H9 (cell line): ENCODE measurements around the gene RAB3C. TPM values are rescaled to one million over a fixed set of nuclear protein-coding genes. Genes with fewer than 3 reads are reported as not detected.

Experiments used
- DNase-seq: peaks from one replicate; pipeline ENCODE4 v3.0.0-alpha.2; 2017
- H2AFZ ChIP-seq: one replicate; pipeline ENCODE4 v1.6.1; 2013; ENCODE audit warnings: mild to moderate bottlenecking, low read length, control low read depth, moderate library complexity
- H2AK5ac ChIP-seq: 2 replicates; pipeline ENCODE4 v1.6.1; 2013; ENCODE audit warnings: low read length, control low read depth, mixed read lengths; ENCODE audit not compliant: insufficient read length
- H2BK120ac ChIP-seq: one replicate; pipeline ENCODE4 v1.6.1; 2013; ENCODE audit warnings: low read depth, mild to moderate bottlenecking, low read length, control low read depth, inconsistent platforms; ENCODE audit not compliant: poor library complexity, severe bottlenecking
- H2BK12ac ChIP-seq: 2 replicates; pipeline ENCODE4 v1.6.1; 2013; ENCODE audit warnings: low read length, control low read depth, mixed read lengths, low read depth; ENCODE audit not compliant: insufficient read length
- H2BK15ac ChIP-seq: 2 replicates; pipeline ENCODE4 v1.6.1; 2013; ENCODE audit warnings: low read depth, low read length, control low read depth
- H2BK20ac ChIP-seq: one replicate; pipeline ENCODE4 v1.6.1; 2013; ENCODE audit warnings: low read depth, mild to moderate bottlenecking, low read length, control low read depth, inconsistent platforms; ENCODE audit not compliant: poor library complexity, severe bottlenecking
- H2BK5ac ChIP-seq: 2 replicates; pipeline ENCODE4 v1.6.1; 2013; ENCODE audit warnings: low read length, control low read depth, mixed read lengths; ENCODE audit not compliant: insufficient read length
- H3K14ac ChIP-seq: 2 replicates; pipeline ENCODE4 v1.6.1; 2013; ENCODE audit warnings: low read length, control low read depth; ENCODE audit not compliant: insufficient read depth
- H3K18ac ChIP-seq: 2 replicates; pipeline ENCODE4 v1.6.1; 2013; ENCODE audit warnings: low read depth, mild to moderate bottlenecking, mixed read lengths, low read length, control low read depth; ENCODE audit not compliant: insufficient read length
- H3K23ac ChIP-seq: 2 replicates; pipeline ENCODE4 v1.6.1; 2013; ENCODE audit warnings: low read length, control low read depth, mixed read lengths, low read depth; ENCODE audit not compliant: insufficient read length
- H3K23me2 ChIP-seq: 2 replicates; pipeline ENCODE4 v1.6.1; 2013; ENCODE audit warnings: low read depth, mild to moderate bottlenecking, mixed read lengths, low read length, control low read depth; ENCODE audit not compliant: insufficient read length, poor library complexity, severe bottlenecking
- H3K27ac ChIP-seq: 2 replicates; pipeline ENCODE4 v1.5.1; 2013; ENCODE audit warnings: low read length, control low read depth, mixed read lengths, low read depth; ENCODE audit not compliant: insufficient read length
- H3K27me3 ChIP-seq: 2 replicates; pipeline ENCODE4 v1.6.1; 2013; ENCODE audit warnings: low read length, control low read depth, inconsistent platforms; ENCODE audit not compliant: insufficient read depth
- H3K4ac ChIP-seq: 2 replicates; pipeline ENCODE4 v1.6.1; 2013; ENCODE audit warnings: low read depth, mild to moderate bottlenecking, control low read depth, inconsistent platforms, low read length, moderate library complexity
- H3K4me1 ChIP-seq: 2 replicates; pipeline ENCODE4 v1.6.1; 2013; ENCODE audit warnings: low read length, control low read depth, inconsistent platforms; ENCODE audit not compliant: insufficient read depth
- H3K4me2 ChIP-seq: 2 replicates; pipeline ENCODE4 v1.6.1; 2013; ENCODE audit warnings: low read length, control low read depth, mixed read lengths; ENCODE audit not compliant: insufficient read length, insufficient read depth
- H3K56ac ChIP-seq: 2 replicates; pipeline ENCODE4 v1.6.1; 2013; ENCODE audit warnings: low read depth, mild to moderate bottlenecking, mixed read lengths, low read length, control low read depth; ENCODE audit not compliant: insufficient read length
- H3K79me1 ChIP-seq: 2 replicates; pipeline ENCODE4 v1.6.1; 2013; ENCODE audit warnings: low read depth, mild to moderate bottlenecking, moderate library complexity, low read length, control low read depth, inconsistent platforms; ENCODE audit not compliant: insufficient read depth, poor library complexity, severe bottlenecking
- H3K79me2 ChIP-seq: 2 replicates; pipeline ENCODE4 v1.6.1; 2013; ENCODE audit warnings: low read length, control low read depth, inconsistent platforms; ENCODE audit not compliant: insufficient read depth
- H3K9ac ChIP-seq: 2 replicates; pipeline ENCODE4 v1.6.1; 2013; ENCODE audit warnings: low read length, control low read depth, mixed read lengths; ENCODE audit not compliant: insufficient read length; ENCODE audit errors: extremely low read depth
- H3K9me3 ChIP-seq: one replicate; pipeline ENCODE4 v1.6.1; 2013; ENCODE audit warnings: low read depth, low read length, inconsistent platforms; ENCODE audit not compliant: control insufficient read depth
- H3T11ph ChIP-seq: one replicate; pipeline ENCODE4 v1.6.1; 2013; ENCODE audit warnings: mild to moderate bottlenecking, low read length, control low read depth, inconsistent platforms
- H4K20me1 ChIP-seq: one replicate; pipeline ENCODE4 v1.6.1; 2013; ENCODE audit not compliant: control insufficient read depth, insufficient read length, insufficient read depth
- H4K5ac ChIP-seq: 2 replicates; pipeline ENCODE4 v1.6.1; 2013; ENCODE audit warnings: low read depth, mild to moderate bottlenecking, mixed read lengths, low read length, control low read depth; ENCODE audit not compliant: insufficient read length
- H4K8ac ChIP-seq: replicated peaks from 2 replicates; pipeline ENCODE4 v1.6.1; 2013; ENCODE audit warnings: low read length, control low read depth, mixed read lengths, low read depth; ENCODE audit not compliant: insufficient read length
- H4K91ac ChIP-seq: 2 replicates; pipeline ENCODE4 v1.6.1; 2013; ENCODE audit warnings: low read depth, mild to moderate bottlenecking, moderate library complexity, mixed read lengths, low read length, control low read depth; ENCODE audit not compliant: insufficient read length
- H3K27ac Mint-ChIP-seq, 3 experiments: 2 replicates in 2 of 3; 3 replicates in 1 of 3; pipeline ENCODE4 v1.8.0; 2020 to 2021; ENCODE audit warnings: mixed read lengths in 3 of 3, mild to moderate bottlenecking in 1 of 3, moderate library complexity in 1 of 3
- H3K27me3 Mint-ChIP-seq: 2 replicates; pipeline ENCODE4 v1.8.0; 2021; ENCODE audit warnings: low read depth, mild to moderate bottlenecking, moderate library complexity, mixed read lengths
- H3K36me3 Mint-ChIP-seq, 3 experiments: 2 replicates in 2 of 3; 3 replicates in 1 of 3; pipeline ENCODE4 v1.8.0; 2020 to 2021; ENCODE audit warnings: low read depth in 3 of 3, mixed read lengths in 3 of 3; ENCODE audit not compliant: insufficient read depth in 1 of 3
- H3K4me1 Mint-ChIP-seq, 2 experiments: 2 replicates each; pipeline ENCODE4 v1.8.0; 2020; ENCODE audit warnings: mixed read lengths in 2 of 2
- H3K4me3 Mint-ChIP-seq, 2 experiments: 2 replicates in 1 of 2; 3 replicates in 1 of 2; pipeline ENCODE4 v1.8.0; 2020 to 2021; ENCODE audit warnings: mild to moderate bottlenecking in 2 of 2, mixed read lengths in 2 of 2, moderate library complexity in 1 of 2
- H3K9me3 Mint-ChIP-seq, 2 experiments: 2 replicates in 1 of 2; 3 replicates in 1 of 2; pipeline ENCODE4 v1.8.0; 2020; ENCODE audit warnings: mild to moderate bottlenecking in 2 of 2, mixed read lengths in 2 of 2, moderate library complexity in 1 of 2
- WGBS: extraction: QIAGEN DNeasy Blood & Tissue Kit; methylation state at CpG from one replicate; pipeline ENCODE4 v1.1.7; 2013; ENCODE audit warnings: missing lambda C conversion rate, low lambda C conversion rate, mixed read lengths; ENCODE audit not compliant: insufficient read length; ENCODE audit errors: extremely low coverage; 5-methylcytosine and 5-hydroxymethylcytosine counted together
- total RNA-seq: library from RNA; stranded (reverse); gene quantifications from 2 replicates; pipeline ENCODE4 v1.2.1, GENCODE V29; 2021
- TF ChIP-seq, protein P1 (sequence below): fragments of 200-600 bp; sonication (generic); conservative IDR thresholded peaks from 3 replicates; pipeline ENCODE4 v1.8.0; 2021; ENCODE audit warnings: antibody characterized with exemption, mild to moderate bottlenecking

The RAB3C gene
- total RNA-seq, 1 experiment from 2014 or later = 16.3 TPM

DNA sequence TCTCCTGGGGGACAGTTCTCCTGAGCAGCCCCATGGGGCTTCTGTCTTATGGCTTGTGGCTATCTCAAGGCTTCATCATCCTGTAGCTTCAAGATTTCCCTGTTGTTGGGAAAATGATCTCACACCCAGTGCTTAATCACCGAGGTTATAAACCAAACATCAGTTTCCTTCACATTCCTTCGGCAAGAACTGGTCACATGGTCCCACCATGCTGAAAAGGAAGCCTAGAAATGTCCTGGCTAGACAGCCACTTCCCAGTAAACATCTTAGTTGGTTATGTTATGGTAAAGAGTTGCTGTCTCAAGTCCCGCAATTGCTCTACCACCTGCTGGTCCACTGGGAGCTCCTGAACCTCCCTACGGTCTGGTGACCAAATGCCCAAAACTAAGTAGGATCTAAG, 66.0 kb downstream of the RAB3C start:
- H3T11ph ChIP-seq = no peak overlapping the region
- peaks cover 3 to 4% of the 10 kb centered on the region in 2 experiments; a peak in 2 of 4 replicates for H3K4me1 Mint-ChIP-seq
- TF ChIP-seq, protein P1, sequence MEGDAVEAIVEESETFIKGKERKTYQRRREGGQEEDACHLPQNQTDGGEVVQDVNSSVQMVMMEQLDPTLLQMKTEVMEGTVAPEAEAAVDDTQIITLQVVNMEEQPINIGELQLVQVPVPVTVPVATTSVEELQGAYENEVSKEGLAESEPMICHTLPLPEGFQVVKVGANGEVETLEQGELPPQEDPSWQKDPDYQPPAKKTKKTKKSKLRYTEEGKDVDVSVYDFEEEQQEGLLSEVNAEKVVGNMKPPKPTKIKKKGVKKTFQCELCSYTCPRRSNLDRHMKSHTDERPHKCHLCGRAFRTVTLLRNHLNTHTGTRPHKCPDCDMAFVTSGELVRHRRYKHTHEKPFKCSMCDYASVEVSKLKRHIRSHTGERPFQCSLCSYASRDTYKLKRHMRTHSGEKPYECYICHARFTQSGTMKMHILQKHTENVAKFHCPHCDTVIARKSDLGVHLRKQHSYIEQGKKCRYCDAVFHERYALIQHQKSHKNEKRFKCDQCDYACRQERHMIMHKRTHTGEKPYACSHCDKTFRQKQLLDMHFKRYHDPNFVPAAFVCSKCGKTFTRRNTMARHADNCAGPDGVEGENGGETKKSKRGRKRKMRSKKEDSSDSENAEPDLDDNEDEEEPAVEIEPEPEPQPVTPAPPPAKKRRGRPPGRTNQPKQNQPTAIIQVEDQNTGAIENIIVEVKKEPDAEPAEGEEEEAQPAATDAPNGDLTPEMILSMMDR = no peak
- no peak overlapping the region for H2BK120ac ChIP-seq
- no peak overlapping the region for H2AK5ac ChIP-seq
- H3K9me3 Mint-ChIP-seq = no peaks in the 10 kb centered on the region
- H2BK15ac ChIP-seq = no peak overlapping the region
- no peaks in the 10 kb centered on the region for H3K4me1 ChIP-seq
- no peaks in the 10 kb centered on the region for H3K79me1 ChIP-seq
- no peak overlapping the region for H3K4ac ChIP-seq
- H2AFZ ChIP-seq = no peak overlapping the region
- H2BK20ac ChIP-seq = no peak overlapping the region
- H3K27me3 Mint-ChIP-seq = no peaks in the 10 kb centered on the region
- H3K27ac Mint-ChIP-seq = no peak overlapping the region
- no peaks in the 10 kb centered on the region for H3K9me3 ChIP-seq
- H3K4me3 Mint-ChIP-seq = no peak overlapping the region
- H3K27me3 ChIP-seq = no peaks in the 10 kb centered on the region
- H3K14ac ChIP-seq = no peak overlapping the region
- H4K5ac ChIP-seq = no peak overlapping the region
- H3K79me2 ChIP-seq = no peaks in the 10 kb centered on the region
- H3K36me3 Mint-ChIP-seq = no peaks in the 10 kb centered on the region; a peak in 3 of 7 replicates
- H4K91ac ChIP-seq = no peak overlapping the region
- H3K27ac ChIP-seq = no peak overlapping the region
- no peak overlapping the region for H3K4me2 ChIP-seq
- no peak overlapping the region for H4K8ac ChIP-seq
- no peak overlapping the region for H3K56ac ChIP-seq
- H4K20me1 ChIP-seq = no peaks in the 10 kb centered on the region
- H2BK5ac ChIP-seq = no peak overlapping the region
- whole genome bisulfite sequencing = no CpG with 5 or more reads among the region's 4 CpGs
- no peak overlapping the region for H2BK12ac ChIP-seq
- H3K9ac ChIP-seq = no peak overlapping the region
- no peaks in the 10 kb centered on the region for H3K23me2 ChIP-seq
- no peak overlapping the region for H3K23ac ChIP-seq
- H3K18ac ChIP-seq = no peak overlapping the region
- DNase-seq = no peak
